Measurements from ENCODE around the gene DMXL1.

GRCh38 chr5:119168401-119168800 lies 97.5 kb downstream of the DMXL1 start:
- TF ChIP-seq CTCF (IDR thresholded peaks at IDR 0.05), result no peak
- no peak for TF ChIP-seq TP53 (CRISPR knock-in tag; IDR thresholded peaks at IDR 0.05)

Data from A549 (cell line).